HepG2 (cell line): ENCODE results near the gene KRTAP3-1. TPM values are rescaled to one million over a fixed set of nuclear protein-coding genes. Genes with fewer than 3 reads are reported as not detected.
A peak's percentile ranks its signal among the peaks of the same experiment; 100 is the strongest.

ENCODE experiments used
- ATAC-seq: fragments of 200-7000 bp; cut with Tn5 transposase; 3 replicates; pipeline ENCODE4 v1.9.1; 2020; ENCODE audit warnings: mild to moderate bottlenecking, moderate library complexity
- BruUV-seq: library from RNA; stranded (reverse); fragments of 400-500 nt; replicated peaks from 2 replicates; lab custom pipeline; 2021; lab: Mats Ljungman, UMichigan
- CTCF ChIA-PET: fragments of 300-600 bp; formaldehyde crosslinking; extraction: SDS; loops from one replicate; lab custom pipeline; 2021; ENCODE audit warnings: low total read pairs, inconsistent platforms, low intra/inter-chr PET ratio; lab: Yijun Ruan, JAX
- POLR2A ChIA-PET: fragments of 350-600 bp; sonication (Branson Sonifier 250); formaldehyde crosslinking; loops from one replicate; lab custom pipeline; 2020; ENCODE audit warnings: antibody characterized with exemption, inconsistent platforms; lab: Yijun Ruan, JAX
- DNase-seq: peaks from one replicate; pipeline ENCODE4 v3.0.0-alpha.2; 2015; ENCODE audit warnings: low spot score
- FAIRE-seq: peaks from 3 replicates; lab custom pipeline; 2011; peaks lifted over from hg19 to GRCh38; lab: Jason Lieb, UNC
- H2AFZ ChIP-seq: one replicate; pipeline ENCODE4 v1.6.1; 2011; ENCODE audit warnings: low read length, inconsistent platforms
- H3K27ac ChIP-seq: fragments of 300-600 bp; 3 replicates; pipeline ENCODE4 v1.8.0; 2011; ENCODE audit warnings: mixed run types, mild to moderate bottlenecking, mixed read lengths, low read length, inconsistent platforms; ENCODE audit not compliant: insufficient read depth; ENCODE audit errors: extremely low read length
- H3K27me3 ChIP-seq, 2 experiments: fragments of 200-600 bp in 1 of 2; 2 replicates in 1 of 2; 3 replicates in 1 of 2; pipeline versions ENCODE4 v1.6.0 to v1.8.0; 2011; ENCODE audit warnings: low read length in 2 of 2, mild to moderate bottlenecking in 2 of 2, moderate library complexity in 2 of 2, inconsistent platforms in 1 of 2; ENCODE audit not compliant: insufficient read depth in 2 of 2, control insufficient read depth in 1 of 2
- H3K36me3 ChIP-seq, 2 experiments: fragments of 200-600 bp in 1 of 2; replicated peaks in 1 of 2; 2 replicates in 1 of 2; 3 replicates in 1 of 2; pipeline versions ENCODE4 v1.5.1 to v1.8.0; 2011; ENCODE audit warnings: low read length in 2 of 2, inconsistent platforms in 1 of 2; ENCODE audit not compliant: insufficient read depth in 2 of 2, control insufficient read depth in 1 of 2
- H3K4me1 ChIP-seq: 2 replicates; pipeline ENCODE4 v1.5.1; 2012; ENCODE audit warnings: low read length, inconsistent platforms; ENCODE audit not compliant: insufficient read depth
- H3K4me2 ChIP-seq: 2 replicates; pipeline ENCODE4 v1.6.0; 2011; ENCODE audit warnings: low read depth, low read length, inconsistent platforms
- H3K4me3 ChIP-seq, 3 experiments: fragments of 200-600 bp in 1 of 3; sonication (generic), shearing (Covaris generic) in 1 of 3; replicated peaks in 1 of 3; 2 replicates each; pipeline ENCODE4 v1.5.1; 2011 to 2016; ENCODE audit warnings: low read length in 3 of 3, inconsistent platforms in 2 of 3, low read depth in 2 of 3, mild to moderate bottlenecking in 2 of 3, control low read depth in 1 of 3, mixed read lengths in 1 of 3; ENCODE audit not compliant: insufficient read depth in 1 of 3
- H3K79me2 ChIP-seq: one replicate; pipeline ENCODE4 v1.6.1; 2011; ENCODE audit warnings: low read length, inconsistent platforms; ENCODE audit not compliant: insufficient read depth
- H3K9ac ChIP-seq: 2 replicates; pipeline ENCODE4 v1.6.0; 2011; ENCODE audit warnings: mild to moderate bottlenecking, low read depth, low read length, inconsistent platforms; ENCODE audit not compliant: insufficient read depth
- H3K9me3 ChIP-seq: 2 replicates; pipeline ENCODE4 v1.5.1; 2012; ENCODE audit warnings: mild to moderate bottlenecking, low read length
- H4K20me1 ChIP-seq: 2 replicates; pipeline ENCODE4 v1.6.0; 2011; ENCODE audit warnings: inconsistent platforms, mild to moderate bottlenecking, low read length, moderate library complexity; ENCODE audit not compliant: insufficient read depth
- CHD4 ChIP-seq: fragments of 200-600 bp; sonication (generic); IDR thresholded peaks from 2 replicates; pipeline ENCODE4 v1.7.0; 2017; ENCODE audit warnings: mild to moderate bottlenecking, low read length, borderline replicate concordance
- EZH2 ChIP-seq: conservative IDR thresholded peaks from 2 replicates; pipeline ENCODE4 v1.6.1; 2012; ENCODE audit warnings: mild to moderate bottlenecking, low read depth, low read length, moderate library complexity
- FOXA3 ChIP-seq: IDR thresholded peaks from 2 replicates; pipeline ENCODE4 v1.6.1; 2016; ENCODE audit warnings: missing genetic modification reagents, missing compliant biosample characterization
- GATAD2A ChIP-seq: IDR thresholded peaks from 2 replicates; pipeline ENCODE4 v1.6.1; 2016
- IKZF4 ChIP-seq: sonication (generic); formaldehyde crosslinking; IDR thresholded peaks from 2 replicates; pipeline ENCODE4 v1.5.1; 2020; ENCODE audit warnings: borderline replicate concordance, mild to moderate bottlenecking, low read depth, missing genetic modification reagents; ENCODE audit errors: not compliant biosample characterization
- JUND ChIP-seq: sonication (generic); formaldehyde crosslinking; IDR thresholded peaks from 2 replicates; pipeline ENCODE4 v1.8.0; 2022; ENCODE audit warnings: mild to moderate bottlenecking, missing genetic modification reagents
- MAFF ChIP-seq: IDR thresholded peaks from 2 replicates; pipeline ENCODE4 v1.6.1; 2011; ENCODE audit warnings: low read depth, low read length, improper control_type of control experiment
- MAFK ChIP-seq, 2 experiments: IDR thresholded peaks in 1 of 2; conservative IDR thresholded peaks in 1 of 2; 2 replicates each; pipeline ENCODE4 v1.6.1; 2011; ENCODE audit warnings: improper control_type of control experiment in 2 of 2, low read length in 2 of 2
- SIN3A ChIP-seq: IDR thresholded peaks from 2 replicates; pipeline ENCODE4 v1.6.1; 2011; ENCODE audit warnings: low read depth, mild to moderate bottlenecking, control low read depth, low read length, borderline replicate concordance
- SSRP1 ChIP-seq: IDR thresholded peaks from 2 replicates; pipeline ENCODE4 v1.6.1; 2016; ENCODE audit warnings: control low read depth
- STAT5B ChIP-seq: sonication (generic); formaldehyde crosslinking; IDR thresholded peaks from 2 replicates; pipeline ENCODE4 v1.4.0; 2020; ENCODE audit warnings: missing genetic modification reagents
- TIGD3 ChIP-seq: sonication (generic); formaldehyde crosslinking; IDR thresholded peaks from 2 replicates; pipeline ENCODE4 v1.5.1; 2020; ENCODE audit warnings: mild to moderate bottlenecking, missing genetic modification reagents, borderline replicate concordance
- ZBTB38 ChIP-seq: sonication (generic); formaldehyde crosslinking; IDR thresholded peaks from 2 replicates; pipeline ENCODE4 v1.5.1; 2020; ENCODE audit warnings: mild to moderate bottlenecking, missing genetic modification reagents
- ZFY ChIP-seq: sonication (generic); formaldehyde crosslinking; IDR thresholded peaks from 2 replicates; pipeline ENCODE4 v1.4.0; 2020; ENCODE audit warnings: missing genetic modification reagents
- ZNF501 ChIP-seq: sonication (generic); formaldehyde crosslinking; IDR thresholded peaks from 2 replicates; pipeline ENCODE4 v1.5.1; 2020; ENCODE audit warnings: mild to moderate bottlenecking, moderate library complexity, missing genetic modification reagents
- ZNF629 ChIP-seq: sonication (generic); formaldehyde crosslinking; conservative IDR thresholded peaks from 2 replicates; pipeline ENCODE4 v1.5.0; 2020; ENCODE audit warnings: missing genetic modification reagents
- ZNF788 ChIP-seq: sonication (generic); formaldehyde crosslinking; IDR thresholded peaks from 2 replicates; pipeline ENCODE4 v1.5.0; 2020; ENCODE audit warnings: mild to moderate bottlenecking, missing genetic modification reagents, borderline replicate concordance
- WGBS: methylation state at CpG from one replicate; pipeline ENCODE4 v1.1.6; 2017; ENCODE audit warnings: low lambda C conversion rate; 5-methylcytosine and 5-hydroxymethylcytosine counted together
- in situ Hi-C: cut with HindIII; loops from 2 replicates; pipeline ENCODE4 v1.10.0; 2017; ENCODE audit warnings: low pct_unique_long_range_greater_than_20kb; ENCODE audit not compliant: extremely low pct_ligation_motif_present
- intact Hi-C: fragments of 100-400 bp; cut with micrococcal nuclease; formaldehyde crosslinking; loops from one replicate; pipeline ENCODE4 v1.10.0; 2022; ENCODE audit not compliant: unreplicated experiment
- polyA plus RNA-seq, 8 experiments: library from polyadenylated mRNA; depleted of rRNA in 3 of 8; stranded (reverse) in 7 of 8; unstranded in 1 of 8; fragments of >200 nt; fragmentation: Illumina TruSeq in 4 of 8; extraction: Trizol in 4 of 8; gene quantifications; 2 replicates each; pipeline versions ENCODE4 v1.2.1 to v1.2.3, GENCODE V29; 2011 to 2016; ENCODE audit warnings: low read depth in 4 of 8, missing spikeins in 1 of 8, mixed read lengths in 1 of 8; ENCODE audit not compliant: insufficient read depth in 1 of 8
- total RNA-seq, 5 experiments: library from RNA; depleted of rRNA; stranded (reverse); fragments of >200 nt; fragmentation: Illumina TruSeq; extraction: Trizol; gene quantifications; 2 replicates each; pipeline ENCODE4 v1.2.3, GENCODE V29; 2016; ENCODE audit warnings: low read depth in 1 of 5

Gene KRTAP3-1
- total and polyA plus RNA-seq, 2 of the 13 experiments (the other 11 are each of a cell fraction or from before 2014, with no cell fraction given) = 0.29 to 3.7 TPM

GRCh38 chr17:40981115-40981514 lies 27.8 kb downstream of the KRTAP3-1 start:
- FAIRE-seq = no peak
- H3K4me2 ChIP-seq = 0 out of 2 replicates have a peak overlapping the region, but pooled peaks have one; percentile 3
- intact Hi-C loops = no loop called here
- no peak overlapping the region for H3K27ac ChIP-seq
- WGBS = 47% methylated on average over 5 of the region's 5 CpGs
- H3K9me3 ChIP-seq = no peaks in the 10 kb centered on the region
- BruUV-seq = no TSS peak
- TF ChIP-seq ZNF629 (CRISPR knock-in tag) (peak; percentile 54), EZH2 (no peak), STAT5B (CRISPR knock-in tag) (no peak), SSRP1 (CRISPR knock-in tag) (no peak), CHD4 (peak; percentile 24; the same call in 1 of the 2 replicates)
- CTCF ChIA-PET = no interaction called here
- POLR2A ChIA-PET = no interaction called here
- H3K36me3 ChIP-seq = no peaks in the 10 kb centered on the region
- no peaks in the 10 kb centered on the region for H4K20me1 ChIP-seq
- H2AFZ ChIP-seq = no peak overlapping the region
- H3K79me2 ChIP-seq = no peaks in the 10 kb centered on the region
- no peak for ATAC-seq
- no peak overlapping the region for H3K9ac ChIP-seq
- peaks cover 6% of the 10 kb centered on the region; the same call in 1 of the 2 replicates for H3K4me1 ChIP-seq
- in situ Hi-C loops = no loop called here
- H3K4me3 ChIP-seq = no peak overlapping the region
- DNase-seq = no peak
- H3K27me3 ChIP-seq = no peaks in the 10 kb centered on the region

- FAIRE-seq = no peak
- POLR2A ChIA-PET = no interaction called here
- CTCF ChIA-PET = no interaction called here
- H3K27ac ChIP-seq = no peak overlapping the region
- in situ Hi-C loops (no loop called here), intact Hi-C loops (no loop called here)
- no peak overlapping the region for H3K4me3 ChIP-seq
- H3K27me3 ChIP-seq = no peaks in the 10 kb centered on the region
- H3K9ac ChIP-seq = no peak overlapping the region
- peaks cover 6% of the 10 kb centered on the region; the same call in 1 of the 2 replicates for H3K4me1 ChIP-seq
- no peak for ATAC-seq
- H3K36me3 ChIP-seq = no peaks in the 10 kb centered on the region
- H3K9me3 ChIP-seq = no peaks in the 10 kb centered on the region
- H3K4me2 ChIP-seq = 0 out of 2 replicates have a peak overlapping the region, but pooled peaks have one; percentile 3
- WGBS = 52% methylated on average over 8 of the region's 8 CpGs
- BruUV-seq = no TSS peak
- H3K79me2 ChIP-seq = no peaks in the 10 kb centered on the region
- no peak for TF ChIP-seq TIGD3 (CRISPR knock-in tag)
- TF ChIP-seq MAFK (conservative IDR thresholded peaks at IDR 0.05 in 1 of 2, IDR thresholded peaks at IDR 0.05 in 1 of 2; ENCODE audit: low read length in 2 of 2) = peak; percentile 30 to 51; a peak in 3 of 4 replicates
- no peak for TF ChIP-seq ZFY (CRISPR knock-in tag)
- TF ChIP-seq FOXA3 = no peak
- 0 out of 2 replicates have a peak, but pooled peaks have one; percentile 35 for TF ChIP-seq MAFF
- TF ChIP-seq IKZF4 (CRISPR knock-in tag) = no peak
- TF ChIP-seq ZBTB38 = peak; percentile 43; the same call in 1 of the 2 replicates
- TF ChIP-seq CHD4 = no peak
- peak; percentile 18; the same call in 1 of the 2 replicates for TF ChIP-seq ZNF501
- no peak for TF ChIP-seq ZNF788 (CRISPR knock-in tag)
- no peak for TF ChIP-seq GATAD2A (CRISPR knock-in tag)
- TF ChIP-seq JUND (CRISPR knock-in tag) = no peak
- no peak for TF ChIP-seq SIN3A
- DNase-seq = no peak
- no peak overlapping the region for H2AFZ ChIP-seq
- H4K20me1 ChIP-seq = no peaks in the 10 kb centered on the region
Observed at GRCh38 chr17:40980596-40980995, 28.3 kb downstream of the KRTAP3-1 start.
